Measurements from ENCODE around the gene GLIS1. TPM values are rescaled to one million over a fixed set of nuclear protein-coding genes. Genes with fewer than 3 reads are reported as not detected.

GLIS1 gene
- total and polyA plus RNA-seq, 9 donors = 0.12 to 2.9 (median 0.48) TPM; not detected in 1

DNA sequence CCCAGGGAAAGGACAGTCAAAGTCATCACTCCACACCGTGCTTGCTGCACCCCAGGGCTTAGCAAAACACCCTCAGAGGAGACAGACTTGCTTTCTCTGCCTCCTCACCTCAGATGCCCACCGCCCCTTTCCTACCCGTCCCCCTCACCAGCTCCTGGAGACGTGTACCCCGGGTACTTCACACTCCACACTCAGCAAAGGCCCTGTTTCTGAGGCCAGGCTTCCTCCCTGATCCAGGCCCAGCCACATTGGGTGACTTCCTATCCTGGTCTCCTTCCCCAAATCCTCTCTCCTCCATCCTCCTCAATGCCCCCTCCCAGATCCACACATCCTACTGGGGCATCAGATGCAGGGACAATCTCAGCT lies 163.0 kb downstream of the GLIS1 start:
- peak in 1 of 5 donors; percentile 12 for DNase-seq
- intact Hi-C loops (cut with DNase I) = no loop called here
- TF ChIP-seq EP300 (IDR thresholded peaks at IDR 0.05) (no peak), POLR2A (IDR thresholded peaks at IDR 0.05) (no peak)
- TF ChIP-seq, protein P1, sequence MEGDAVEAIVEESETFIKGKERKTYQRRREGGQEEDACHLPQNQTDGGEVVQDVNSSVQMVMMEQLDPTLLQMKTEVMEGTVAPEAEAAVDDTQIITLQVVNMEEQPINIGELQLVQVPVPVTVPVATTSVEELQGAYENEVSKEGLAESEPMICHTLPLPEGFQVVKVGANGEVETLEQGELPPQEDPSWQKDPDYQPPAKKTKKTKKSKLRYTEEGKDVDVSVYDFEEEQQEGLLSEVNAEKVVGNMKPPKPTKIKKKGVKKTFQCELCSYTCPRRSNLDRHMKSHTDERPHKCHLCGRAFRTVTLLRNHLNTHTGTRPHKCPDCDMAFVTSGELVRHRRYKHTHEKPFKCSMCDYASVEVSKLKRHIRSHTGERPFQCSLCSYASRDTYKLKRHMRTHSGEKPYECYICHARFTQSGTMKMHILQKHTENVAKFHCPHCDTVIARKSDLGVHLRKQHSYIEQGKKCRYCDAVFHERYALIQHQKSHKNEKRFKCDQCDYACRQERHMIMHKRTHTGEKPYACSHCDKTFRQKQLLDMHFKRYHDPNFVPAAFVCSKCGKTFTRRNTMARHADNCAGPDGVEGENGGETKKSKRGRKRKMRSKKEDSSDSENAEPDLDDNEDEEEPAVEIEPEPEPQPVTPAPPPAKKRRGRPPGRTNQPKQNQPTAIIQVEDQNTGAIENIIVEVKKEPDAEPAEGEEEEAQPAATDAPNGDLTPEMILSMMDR (IDR thresholded peaks at IDR 0.05) = no peak

DNA sequence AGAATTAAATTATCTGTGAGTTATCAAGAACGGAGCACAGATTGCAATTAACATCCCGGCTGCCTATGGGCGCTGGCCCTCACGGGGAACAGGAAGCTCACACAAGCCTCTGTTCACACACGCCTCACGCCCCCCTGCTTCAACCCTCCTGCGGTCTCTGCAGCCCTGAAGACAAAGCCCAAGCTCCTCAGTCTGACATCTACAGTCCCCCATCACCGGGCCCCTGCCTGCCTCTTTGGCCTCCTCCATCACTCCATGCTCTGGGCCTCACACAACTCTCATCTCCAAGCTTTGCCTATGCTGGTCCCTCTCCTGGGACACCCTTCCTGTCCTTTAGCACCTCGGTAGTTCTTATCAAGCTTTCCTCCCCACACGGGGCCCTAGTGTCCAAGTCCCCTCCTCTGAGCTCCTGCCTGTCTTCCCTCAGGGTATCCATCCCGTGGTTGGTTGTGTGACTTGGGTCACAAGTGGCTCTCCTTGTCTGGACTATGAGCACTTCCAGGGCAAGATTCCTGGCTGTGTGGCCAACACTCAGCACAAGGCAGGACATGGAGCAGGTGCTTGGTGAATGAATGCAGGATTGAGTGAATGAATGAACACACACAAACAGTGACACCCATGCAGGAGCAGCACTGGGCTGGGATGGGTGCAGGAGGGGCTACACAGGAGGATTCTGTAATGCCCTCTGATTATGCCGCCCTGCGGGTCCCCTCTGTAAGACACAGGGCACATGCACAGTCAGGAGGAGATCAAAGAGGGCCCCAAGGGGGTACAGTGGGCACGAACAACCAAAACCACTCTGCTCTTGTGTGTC lies 163.6 kb downstream of the GLIS1 start:
- Histone ChIP-seq H3K27me3 (no peaks in the 10 kb centered on the region), H3K36me3 (no peaks in the 10 kb centered on the region), H3K4me1 (ENCODE audit: insufficient read depth) (no peaks in the 10 kb centered on the region), H3K9me3 (no peaks in the 10 kb centered on the region), H3K4me3 (no peak overlapping the region), H3K27ac (no peak overlapping the region)
- TF ChIP-seq, protein P1 (IDR thresholded peaks at IDR 0.05) = no peak
- no peak for TF ChIP-seq POLR2A (IDR thresholded peaks at IDR 0.05)
- TF ChIP-seq EP300 (IDR thresholded peaks at IDR 0.05) = no peak
- intact Hi-C loops (cut with DNase I) = no loop called here
- peak in 1 of 5 donors; percentile 12 for DNase-seq
- 59 to 76% (median 69%) methylated on average over 14 of the region's 14 CpGs for WGBS, 3 donors

More for the DNA sequence above, 163.0 kb downstream of the GLIS1 start:
- Histone ChIP-seq H3K4me3 (no peak overlapping the region), H3K27ac (no peak overlapping the region), H3K27me3 (no peaks in the 10 kb centered on the region), H3K9me3 (no peaks in the 10 kb centered on the region), H3K36me3 (no peaks in the 10 kb centered on the region), H3K4me1 (ENCODE audit: insufficient read depth) (no peaks in the 10 kb centered on the region)
- 78 to 87% (median 86%) methylated on average over 5 of the region's 5 CpGs for WGBS, 3 donors

DNA sequence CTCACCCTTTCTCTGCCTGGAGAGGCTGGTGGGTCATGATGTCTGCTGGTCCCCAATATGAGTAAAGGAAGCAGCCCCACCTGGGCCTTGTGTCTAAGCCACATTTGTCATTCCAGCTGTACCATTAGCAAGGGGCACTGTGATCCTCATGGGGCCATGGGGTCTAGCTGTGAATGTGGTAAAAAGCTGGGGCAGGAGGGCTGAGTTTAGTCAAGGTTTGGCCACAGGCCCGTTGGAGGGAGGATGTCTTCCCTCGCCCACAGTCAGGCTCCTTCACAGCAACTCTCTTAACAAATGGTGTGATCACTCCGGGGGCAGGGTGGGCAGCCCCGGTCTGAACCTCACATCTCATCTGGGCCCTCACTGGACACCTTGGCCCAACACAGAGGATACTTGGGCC lies 164.3 kb downstream of the GLIS1 start:
- no peaks in the 10 kb centered on the region for H3K4me1 ChIP-seq (ENCODE audit: insufficient read depth)
- no peak overlapping the region for H3K27ac ChIP-seq
- 39 to 54% (median 42%) methylated on average over 4 of the region's 4 CpGs for WGBS, 3 donors
- no peaks in the 10 kb centered on the region for H3K9me3 ChIP-seq
- H3K27me3 ChIP-seq = no peaks in the 10 kb centered on the region
- TF ChIP-seq, protein P1 (IDR thresholded peaks at IDR 0.05) = no peak
- TF ChIP-seq EP300 (IDR thresholded peaks at IDR 0.05) = no peak
- TF ChIP-seq POLR2A (IDR thresholded peaks at IDR 0.05) = no peak
- intact Hi-C loops (cut with DNase I) = no loop called here
- no peaks in the 10 kb centered on the region for H3K36me3 ChIP-seq
- DNase-seq = peak in 1 of 5 donors; percentile 19
- H3K4me3 ChIP-seq = no peak overlapping the region

DNA sequence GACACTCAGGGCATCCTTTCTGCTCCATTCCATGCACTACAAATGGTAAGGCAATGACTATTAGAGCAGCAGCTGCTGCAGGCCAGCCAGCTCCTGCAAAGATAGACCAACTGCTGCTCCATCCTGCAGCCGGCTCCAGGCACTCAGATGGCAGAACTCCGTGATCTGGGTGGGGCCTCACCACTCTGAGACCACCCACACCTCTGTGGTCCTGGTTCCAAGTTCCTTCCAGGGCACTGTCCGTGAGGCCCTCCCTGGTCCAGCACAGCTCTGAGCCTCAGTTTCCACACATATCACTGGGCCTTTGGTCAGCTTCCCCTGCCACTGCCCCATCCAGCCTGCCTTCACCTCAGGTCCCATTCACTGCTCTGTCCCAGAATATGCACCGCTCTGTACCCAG lies 165.0 kb downstream of the GLIS1 start:
- Histone ChIP-seq H3K27me3 (no peaks in the 10 kb centered on the region), H3K9me3 (no peaks in the 10 kb centered on the region), H3K4me3 (no peak overlapping the region), H3K36me3 (no peaks in the 10 kb centered on the region), H3K27ac (no peak overlapping the region), H3K4me1 (ENCODE audit: insufficient read depth) (no peaks in the 10 kb centered on the region)
- peak in 1 of 5 donors; percentile 14 for DNase-seq
- WGBS, 3 donors = 82 to 95% (median 83%) methylated on average over 4 of the region's 4 CpGs
- TF ChIP-seq, protein P1 (IDR thresholded peaks at IDR 0.05) = no peak
- no peak for TF ChIP-seq EP300 (IDR thresholded peaks at IDR 0.05)
- no peak for TF ChIP-seq POLR2A (IDR thresholded peaks at IDR 0.05)
- intact Hi-C loops (cut with DNase I) = no loop called here

Measured in ovary (tissue), 9 donors.